Ectodermal cell (in vitro differentiated cells): ENCODE measurements around the gene PTPN13.

Experiments used
- H3K27ac ChIP-seq: 2 replicates; pipeline ENCODE4 v1.7.0; 2013; ENCODE audit warnings: mild to moderate bottlenecking, low read depth, low read length; ENCODE audit not compliant: insufficient read depth, poor library complexity, severe bottlenecking
- H3K27me3 ChIP-seq: 2 replicates; pipeline ENCODE4 v1.7.0; 2013; ENCODE audit warnings: mild to moderate bottlenecking, low read length; ENCODE audit not compliant: insufficient read depth, control insufficient read depth, poor library complexity, severe bottlenecking
- H3K36me3 ChIP-seq: one replicate; pipeline ENCODE4 v1.7.0; 2013; ENCODE audit warnings: low read length; ENCODE audit not compliant: control insufficient read depth, insufficient read depth
- H3K4me1 ChIP-seq: one replicate; pipeline ENCODE4 v1.7.0; 2013; ENCODE audit warnings: low read length; ENCODE audit not compliant: control insufficient read depth, insufficient read depth
- H3K4me3 ChIP-seq: 2 replicates; pipeline ENCODE4 v1.7.0; 2013; ENCODE audit warnings: low read depth, low read length, control low read depth; ENCODE audit not compliant: insufficient read depth
- H3K9me3 ChIP-seq: 2 replicates; pipeline ENCODE4 v1.7.0; 2013; ENCODE audit warnings: mild to moderate bottlenecking, low read length, moderate library complexity; ENCODE audit not compliant: control insufficient read depth
- WGBS, 2 experiments: methylation state at CpG; one replicate each; pipeline ENCODE4 v1.1.7; 2013; ENCODE audit warnings: missing lambda C conversion rate in 2 of 2; 5-methylcytosine and 5-hydroxymethylcytosine counted together

The PTPN13 gene

DNA sequence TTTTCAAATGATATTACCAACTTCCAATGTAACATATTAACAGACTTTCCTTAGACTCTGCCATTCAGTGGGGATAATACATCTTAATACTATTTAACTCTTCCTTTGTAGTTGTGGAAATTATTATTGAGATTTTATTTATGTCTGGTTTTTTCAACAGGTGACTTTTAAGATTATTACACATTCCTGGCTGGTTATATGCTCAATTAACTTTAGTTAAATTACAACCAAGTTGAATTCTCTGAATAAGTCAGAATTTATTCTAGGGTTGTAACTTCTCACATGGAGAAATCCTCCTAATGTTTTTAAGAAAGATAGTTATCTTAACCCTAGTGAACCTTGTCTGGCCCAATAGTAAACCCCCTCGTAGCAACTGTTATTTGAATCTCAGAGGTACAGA lies 147.7 kb downstream of the PTPN13 start:
- Histone ChIP-seq H3K9me3 (no peaks in the 10 kb centered on the region), H3K36me3 (peaks cover 68% of the 10 kb centered on the region), H3K27me3 (no peaks in the 10 kb centered on the region), H3K4me3 (no peak overlapping the region), H3K27ac (no peak overlapping the region), H3K4me1 (no peaks in the 10 kb centered on the region)
- WGBS, 2 experiments, result 100% methylated on average over 1 of the region's 1 CpG

GRCh38 chr4:86744570-86744969 lies 150.5 kb downstream of the PTPN13 start:
- no peak overlapping the region for H3K4me3 ChIP-seq

DNA sequence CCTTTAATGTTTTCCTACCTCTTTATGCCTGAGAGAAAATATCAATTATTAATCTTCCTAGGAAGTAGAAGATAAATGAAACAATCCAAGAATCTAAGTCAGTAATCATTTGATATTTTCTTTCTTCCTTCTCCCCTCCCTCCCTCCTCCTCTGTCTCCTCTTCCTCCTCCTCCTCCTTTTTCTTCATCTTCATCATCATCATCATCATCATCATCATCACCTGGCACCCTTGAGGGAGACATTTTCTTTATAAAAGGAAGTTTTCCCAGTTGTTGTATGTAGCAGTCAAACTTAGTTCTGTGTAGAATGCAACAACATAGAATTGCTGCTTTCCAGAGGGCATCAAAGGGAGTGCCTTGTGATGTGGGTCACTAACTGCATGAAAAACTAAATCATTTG lies 155.0 kb downstream of the PTPN13 start:
- Histone ChIP-seq H3K27ac (no peak overlapping the region), H3K4me1 (no peaks in the 10 kb centered on the region), H3K27me3 (no peaks in the 10 kb centered on the region), H3K36me3 (peaks cover 51% of the 10 kb centered on the region), H3K9me3 (no peaks in the 10 kb centered on the region), H3K4me3 (no peak overlapping the region)

More at GRCh38 chr4:86744570-86744969, 150.5 kb downstream of the PTPN13 start:
- Histone ChIP-seq H3K4me1 (no peaks in the 10 kb centered on the region), H3K36me3 (peaks cover 62% of the 10 kb centered on the region), H3K9me3 (no peaks in the 10 kb centered on the region), H3K27me3 (no peaks in the 10 kb centered on the region), H3K27ac (no peak overlapping the region)
- WGBS, 2 experiments, result 100% methylated on average over 2 of the region's 2 CpGs; no CpG with 5 or more reads in 1 of the 2 experiments

DNA sequence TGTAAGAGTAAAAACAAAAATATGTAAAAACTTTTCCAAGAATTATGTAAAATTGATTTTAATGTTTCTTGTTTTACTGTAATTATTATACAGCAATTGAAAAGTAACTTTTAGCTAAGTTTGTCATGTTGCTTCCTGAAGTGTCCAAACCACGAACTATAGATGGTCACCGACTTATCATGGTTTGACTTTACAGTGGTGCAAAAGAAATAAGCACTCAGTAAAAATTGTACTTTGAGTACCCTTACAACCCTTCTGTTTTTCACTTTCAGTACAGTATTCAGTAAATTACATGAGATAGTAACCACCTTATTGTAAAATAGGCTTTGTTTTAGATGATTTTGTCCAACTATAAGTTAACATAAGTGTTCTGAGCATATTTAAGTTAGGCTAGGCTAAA lies 161.3 kb downstream of the PTPN13 start:
- Histone ChIP-seq H3K36me3 (peaks cover 30% of the 10 kb centered on the region), H3K27me3 (no peaks in the 10 kb centered on the region), H3K9me3 (no peaks in the 10 kb centered on the region), H3K4me1 (peaks cover 4% of the 10 kb centered on the region), H3K4me3 (no peak overlapping the region), H3K27ac (no peak overlapping the region)
- WGBS, 2 experiments, result 100% methylated on average over 2 of the region's 2 CpGs

- Histone ChIP-seq H3K9me3 (no peaks in the 10 kb centered on the region), H3K4me3 (no peak overlapping the region), H3K36me3 (peaks cover 25% of the 10 kb centered on the region), H3K27me3 (no peaks in the 10 kb centered on the region), H3K27ac (no peak overlapping the region), H3K4me1 (peaks cover 4% of the 10 kb centered on the region)
- 84 to 95% methylated on average over 3 of the region's 3 CpGs for WGBS, 2 experiments
Observed at GRCh38 chr4:86757468-86757867, 163.4 kb downstream of the PTPN13 start.

- H3K36me3 ChIP-seq, result peaks cover 29% of the 10 kb centered on the region
- H3K4me3 ChIP-seq, result no peak overlapping the region
- WGBS, 2 experiments, result 86 to 91% methylated on average over 3 of the region's 3 CpGs
- peaks cover 4% of the 10 kb centered on the region for H3K4me1 ChIP-seq
- H3K9me3 ChIP-seq, result no peaks in the 10 kb centered on the region
- H3K27me3 ChIP-seq, result no peaks in the 10 kb centered on the region
- no peak overlapping the region for H3K27ac ChIP-seq
Observed at GRCh38 chr4:86759298-86759697, 165.2 kb downstream of the PTPN13 start.

DNA sequence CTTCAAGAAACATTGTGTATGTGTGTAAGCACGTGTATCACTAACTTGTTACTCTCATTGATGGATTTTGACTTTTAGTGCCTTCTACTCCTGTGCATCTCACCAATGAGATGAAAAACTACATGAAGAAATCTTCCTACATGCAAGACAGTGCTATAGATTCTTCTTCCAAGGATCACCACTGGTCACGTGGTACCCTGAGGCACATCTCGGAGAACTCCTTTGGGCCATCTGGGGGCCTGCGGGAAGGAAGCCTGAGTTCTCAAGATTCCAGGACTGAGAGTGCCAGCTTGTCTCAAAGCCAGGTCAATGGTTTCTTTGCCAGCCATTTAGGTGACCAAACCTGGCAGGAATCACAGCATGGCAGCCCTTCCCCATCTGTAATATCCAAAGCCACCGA lies 168.5 kb downstream of the PTPN13 start:
- H3K27ac ChIP-seq, result no peak overlapping the region

GRCh38 chr4:86769794-86770193 lies 175.7 kb downstream of the PTPN13 start:
- H3K27ac ChIP-seq, result no peak overlapping the region
- no peak overlapping the region for H3K4me3 ChIP-seq
- no peaks in the 10 kb centered on the region for H3K4me1 ChIP-seq
- H3K27me3 ChIP-seq, result no peaks in the 10 kb centered on the region
- no peaks in the 10 kb centered on the region for H3K9me3 ChIP-seq
- WGBS, 2 experiments, result 95 to 99% methylated on average over 4 of the region's 4 CpGs
- peaks cover 33% of the 10 kb centered on the region for H3K36me3 ChIP-seq

More for the DNA sequence above, 168.5 kb downstream of the PTPN13 start:
- Histone ChIP-seq H3K9me3 (no peaks in the 10 kb centered on the region), H3K4me3 (no peak overlapping the region), H3K4me1 (peaks cover 4% of the 10 kb centered on the region), H3K36me3 (peaks cover 43% of the 10 kb centered on the region), H3K27me3 (no peaks in the 10 kb centered on the region)
- WGBS, 2 experiments, result 95 to 97% methylated on average over 5 of the region's 5 CpGs

GRCh38 chr4:86771141-86771540 lies 177.0 kb downstream of the PTPN13 start:
- Histone ChIP-seq H3K4me3 (no peak overlapping the region), H3K36me3 (peaks cover 31% of the 10 kb centered on the region)
- WGBS, 2 experiments, result 85 to 88% methylated on average over 1 of the region's 1 CpG

DNA sequence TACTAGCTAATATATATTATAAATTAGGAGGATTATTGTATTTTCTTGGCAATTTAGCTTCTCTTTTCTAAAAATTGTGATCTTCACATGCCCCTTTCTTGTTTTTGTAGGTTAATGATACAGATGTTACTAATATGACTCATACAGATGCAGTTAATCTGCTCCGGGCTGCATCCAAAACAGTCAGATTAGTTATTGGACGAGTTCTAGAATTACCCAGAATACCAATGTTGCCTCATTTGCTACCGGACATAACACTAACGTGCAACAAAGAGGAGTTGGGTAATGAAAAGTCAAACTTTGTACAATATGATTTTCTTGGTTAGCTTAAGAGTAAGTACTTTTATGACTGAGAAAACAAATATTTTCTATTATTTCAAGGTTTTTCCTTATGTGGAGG lies 180.9 kb downstream of the PTPN13 start:
- Histone ChIP-seq H3K9me3 (no peaks in the 10 kb centered on the region), H3K27ac (no peak overlapping the region), H3K4me1 (no peaks in the 10 kb centered on the region), H3K4me3 (no peak overlapping the region), H3K27me3 (no peaks in the 10 kb centered on the region), H3K36me3 (peaks cover 29% of the 10 kb centered on the region)
- WGBS, 2 experiments, result 99 to 100% methylated on average over 4 of the region's 4 CpGs

More at GRCh38 chr4:86771141-86771540, 177.0 kb downstream of the PTPN13 start:
- Histone ChIP-seq H3K9me3 (no peaks in the 10 kb centered on the region), H3K27me3 (no peaks in the 10 kb centered on the region), H3K27ac (no peak overlapping the region), H3K4me1 (no peaks in the 10 kb centered on the region)

GRCh38 chr4:86778175-86778574 lies 184.1 kb downstream of the PTPN13 start:
- 89 to 90% methylated on average over 4 of the region's 4 CpGs for WGBS, 2 experiments
- no peak overlapping the region for H3K4me3 ChIP-seq
- no peaks in the 10 kb centered on the region for H3K4me1 ChIP-seq
- H3K9me3 ChIP-seq, result no peaks in the 10 kb centered on the region
- H3K36me3 ChIP-seq, result peaks cover 29% of the 10 kb centered on the region
- no peaks in the 10 kb centered on the region for H3K27me3 ChIP-seq
- H3K27ac ChIP-seq, result no peak overlapping the region
